GM21786 (cell line): ENCODE results near the gene COL20A1.

Experiments
- ATAC-seq: cut with Tn5 transposase; IDR thresholded peaks from one replicate; pipeline ENCODE4 v1.9.1; 2021; ENCODE audit not compliant: unreplicated experiment

COL20A1 gene

GRCh38 chr20:63306673-63307537 is 13.9 kb downstream of the COL20A1 start:
- ATAC-seq = no peak

GRCh38 chr20:63307538-63308217 is 14.7 kb downstream of the COL20A1 start:
- no peak for ATAC-seq

GRCh38 chr20:63308218-63308911 is 15.4 kb downstream of the COL20A1 start:
- no peak for ATAC-seq

GRCh38 chr20:63309261-63310071 is 16.5 kb downstream of the COL20A1 start:
- no peak for ATAC-seq

- ATAC-seq = no peak
Observed at GRCh38 chr20:63310265-63310991, 17.4 kb downstream of the COL20A1 start.

GRCh38 chr20:63311186-63311832 is 18.3 kb downstream of the COL20A1 start:
- no peak for ATAC-seq

GRCh38 chr20:63311833-63312243 is 18.9 kb downstream of the COL20A1 start:
- ATAC-seq = no peak

- no peak for ATAC-seq
Observed at GRCh38 chr20:63312273-63312672, 19.3 kb downstream of the COL20A1 start.

- no peak for ATAC-seq
Observed at GRCh38 chr20:63312690-63313348, 19.8 kb downstream of the COL20A1 start.

- ATAC-seq = no peak
Observed at GRCh38 chr20:63313349-63314014, 20.5 kb downstream of the COL20A1 start.

GRCh38 chr20:63314015-63314471 is 21.1 kb downstream of the COL20A1 start:
- ATAC-seq = no peak

GRCh38 chr20:63314566-63315239 is 21.7 kb downstream of the COL20A1 start:
- no peak for ATAC-seq

GRCh38 chr20:63315240-63315689 is 22.3 kb downstream of the COL20A1 start:
- ATAC-seq = no peak

- ATAC-seq = no peak
Observed at GRCh38 chr20:63315731-63316491, 22.9 kb downstream of the COL20A1 start.

- ATAC-seq = no peak
Observed at GRCh38 chr20:63316502-63316921, 23.5 kb downstream of the COL20A1 start.

- no peak for ATAC-seq
Observed at GRCh38 chr20:63317061-63317460, 24.1 kb downstream of the COL20A1 start.
